K562 (cell line): ENCODE results near the gene S100P. TPM values are rescaled to one million over a fixed set of nuclear protein-coding genes. Genes with fewer than 3 reads are reported as not detected.

Experiments used
- ATAC-seq: fragments of 200-7000 bp; cut with Tn5 transposase; 3 replicates; pipeline ENCODE4 v1.9.1; 2020; ENCODE audit warnings: moderate library complexity
- BruUV-seq: library from RNA; stranded (reverse); fragments of 400-500 nt; replicated peaks from 2 replicates; lab custom pipeline; 2021; lab: Mats Ljungman, UMichigan
- CTCF ChIA-PET: fragments of 300-600 bp; formaldehyde crosslinking; extraction: SDS; loops from one replicate; lab custom pipeline; 2021; ENCODE audit warnings: low intra/inter-chr PET ratio; lab: Yijun Ruan, JAX
- POLR2A ChIA-PET: fragments of 300-600, 350-650 bp; sonication (Branson Sonifier 250); formaldehyde crosslinking; extraction: SDS; loops from one replicate; lab custom pipeline; 2021; ENCODE audit warnings: antibody characterized with exemption, inconsistent platforms; lab: Yijun Ruan, JAX
- DNase-seq, 4 experiments: peaks; one replicate each; pipeline versions ENCODE4 v3.0.0 to v3.0.0-alpha.2; 2011 to 2018; ENCODE audit warnings: low spot score in 3 of 4, mixed read lengths in 3 of 4; ENCODE audit errors: extremely low read depth in 1 of 4
- FAIRE-seq: peaks from 2 replicates; lab custom pipeline; 2011; peaks lifted over from hg19 to GRCh38; lab: Jason Lieb, UNC
- H2AFZ ChIP-seq: 2 replicates; pipeline ENCODE4 v1.6.0; 2011; ENCODE audit warnings: low read depth, low read length, control low read depth, inconsistent platforms
- H3K27ac ChIP-seq: fragments of 200-600 bp; 3 replicates; pipeline ENCODE4 v1.8.0; 2011; ENCODE audit warnings: low read depth, mild to moderate bottlenecking, control low read depth, inconsistent platforms, low read length, moderate library complexity, mixed read lengths; ENCODE audit errors: extremely low read depth
- H3K27me3 ChIP-seq, 2 experiments: fragments of 300-600 bp in 1 of 2; 2 replicates in 1 of 2; 3 replicates in 1 of 2; pipeline versions ENCODE4 v1.6.0 to v1.8.0; 2011; ENCODE audit warnings: inconsistent platforms in 2 of 2, low read length in 2 of 2, mild to moderate bottlenecking in 1 of 2, mixed read lengths in 1 of 2, moderate library complexity in 1 of 2; ENCODE audit not compliant: control insufficient read depth in 2 of 2, insufficient read depth in 2 of 2
- H3K36me3 ChIP-seq: fragments of 300-600 bp; 3 replicates; pipeline ENCODE4 v1.8.0; 2011; ENCODE audit warnings: mild to moderate bottlenecking, low read length, inconsistent platforms; ENCODE audit not compliant: control insufficient read depth, insufficient read depth
- H3K4me1 ChIP-seq, 2 experiments: fragments of 200-600 bp in 1 of 2; replicated peaks in 1 of 2; 2 replicates in 1 of 2; 3 replicates in 1 of 2; pipeline versions ENCODE4 v1.5.1 to v1.8.0; 2011; ENCODE audit warnings: inconsistent platforms in 2 of 2, low read length in 2 of 2, mild to moderate bottlenecking in 1 of 2, mixed read lengths in 1 of 2, moderate library complexity in 1 of 2; ENCODE audit not compliant: control insufficient read depth in 2 of 2, insufficient read depth in 2 of 2
- H3K4me2 ChIP-seq: 2 replicates; pipeline ENCODE4 v1.6.1; 2011; ENCODE audit warnings: low read length, control low read depth, inconsistent platforms, mixed read lengths; ENCODE audit not compliant: insufficient read depth
- H3K4me3 ChIP-seq: fragments of 200-600 bp; sonication (generic), shearing (Covaris generic); 2 replicates; pipeline ENCODE4 v1.5.1; 2016; ENCODE audit warnings: control low read depth, inconsistent platforms
- H3K79me2 ChIP-seq: fragments of 200-600 bp; 3 replicates; pipeline ENCODE4 v1.8.0; 2011; ENCODE audit warnings: low read length, inconsistent platforms; ENCODE audit not compliant: control insufficient read depth, insufficient read depth
- H3K9ac ChIP-seq, 2 experiments: 2 replicates each; pipeline versions ENCODE4 v1.6.0 to v1.6.1; 2011; ENCODE audit warnings: low read depth in 2 of 2, low read length in 2 of 2, control low read depth in 1 of 2, inconsistent platforms in 1 of 2, mild to moderate bottlenecking in 1 of 2, mixed read lengths in 1 of 2; ENCODE audit not compliant: insufficient read depth in 1 of 2
- H3K9me1 ChIP-seq: one replicate; pipeline ENCODE4 v1.6.0; 2011; ENCODE audit warnings: inconsistent platforms, mild to moderate bottlenecking, low read length, moderate library complexity; ENCODE audit not compliant: control insufficient read depth, insufficient read depth
- H3K9me3 ChIP-seq: replicated peaks from 2 replicates; pipeline ENCODE4 v1.5.1; 2011; ENCODE audit warnings: low read depth, low read length, inconsistent platforms; ENCODE audit not compliant: control insufficient read depth, insufficient read depth
- H4K20me1 ChIP-seq: replicated peaks from 2 replicates; pipeline ENCODE4 v1.6.1; 2011; ENCODE audit warnings: low read length, inconsistent platforms, mixed read lengths; ENCODE audit not compliant: control insufficient read depth, insufficient read depth
- ARID1B ChIP-seq: fragments of 450-650 bp; IDR thresholded peaks from 2 replicates; pipeline ENCODE4 v1.6.1; 2016; ENCODE audit warnings: antibody characterized with exemption, mild to moderate bottlenecking, inconsistent platforms
- FOSL1 ChIP-seq: fragments of 200-800 bp; sonication (Bioruptor generic); conservative IDR thresholded peaks from 2 replicates; pipeline ENCODE4 v1.6.1; 2016; ENCODE audit warnings: missing genetic modification characterization, missing compliant biosample characterization
- HDAC2 ChIP-seq: fragments of 450-650 bp; IDR thresholded peaks from 2 replicates; pipeline ENCODE4 v1.6.1; 2016; ENCODE audit warnings: mild to moderate bottlenecking
- KHSRP ChIP-seq: fragments of 450-650 bp; IDR thresholded peaks from 2 replicates; pipeline ENCODE4 v1.6.1; 2017
- MED1 ChIP-seq: sonication (generic); formaldehyde crosslinking; IDR thresholded peaks from 2 replicates; pipeline ENCODE4 v1.8.1; 2023; ENCODE audit warnings: missing genetic modification reagents, borderline replicate concordance
- MTA2 ChIP-seq: fragments of 450-650 bp; IDR thresholded peaks from 2 replicates; pipeline ENCODE4 v1.6.1; 2016; ENCODE audit warnings: low read depth
- POLR2H ChIP-seq: IDR thresholded peaks from 2 replicates; pipeline ENCODE4 v1.6.1; 2016; ENCODE audit warnings: missing genetic modification characterization, low read depth, mild to moderate bottlenecking, control low read depth, missing compliant biosample characterization, moderate library complexity
- SMAD4 ChIP-seq: fragments of 250-450 bp; sonication (Bioruptor Pico); conservative IDR thresholded peaks from 2 replicates; pipeline ENCODE4 v1.8.0; 2021; ENCODE audit warnings: inconsistent platforms, mild to moderate bottlenecking, moderate library complexity
- SP2 ChIP-seq: IDR thresholded peaks from 2 replicates; pipeline ENCODE4 v1.6.1; 2011; ENCODE audit warnings: mild to moderate bottlenecking, low read depth, low read length, moderate library complexity; ENCODE audit not compliant: poor library complexity, severe bottlenecking; ENCODE audit errors: extremely low read depth
- ZBED1 ChIP-seq: IDR thresholded peaks from 2 replicates; pipeline ENCODE4 v1.6.1; 2014
- ZNF212 ChIP-seq: fragments of 450-650 bp; formaldehyde crosslinking; IDR thresholded peaks from 2 replicates; pipeline ENCODE4 v1.4.0; 2020; ENCODE audit warnings: mild to moderate bottlenecking
- ZNF444 ChIP-seq: fragments of 250-450 bp; sonication (Bioruptor Pico); IDR thresholded peaks from 2 replicates; pipeline ENCODE4 v1.4.0; 2020; ENCODE audit warnings: mild to moderate bottlenecking, moderate library complexity
- ZNF764 ChIP-seq: fragments of 250-450 bp; sonication (Bioruptor Pico); IDR thresholded peaks from 2 replicates; pipeline ENCODE4 v1.4.0; 2020; ENCODE audit warnings: low read depth, mild to moderate bottlenecking, moderate library complexity
- WGBS: fragments of 100-300 bp; shearing (Covaris generic); methylation state at CpG from one replicate; pipeline ENCODE4 v1.1.6; 2016; ENCODE audit warnings: low coverage, mixed read lengths; ENCODE audit not compliant: insufficient coverage; ENCODE audit errors: missing lambda C conversion rate; 5-methylcytosine and 5-hydroxymethylcytosine counted together
- in situ Hi-C: fragments of 300-500 bp; cut with MboI; formaldehyde crosslinking; loops from 4 replicates; pipeline ENCODE4 v1.15.0; 2018; ENCODE audit warnings: inconsistent platforms, mixed read lengths
- intact Hi-C: fragments of 100-400 bp; cut with micrococcal nuclease; formaldehyde crosslinking; loops from 2 replicates; pipeline ENCODE4 v1.14.2; 2022
- polyA plus RNA-seq, 8 experiments: library from polyadenylated mRNA; depleted of rRNA in 4 of 8; stranded (reverse) in 5 of 8; unstranded in 3 of 8; fragments of >200 nt; fragmentation: Nextera tagmentation in 2 of 8; fragmentation: Illumina TruSeq in 1 of 8; extraction: Ambion mirVana in 2 of 8; extraction: Trizol in 1 of 8; gene quantifications; 2 replicates each; pipeline versions ENCODE4 v1.2.1 to v1.2.3, GENCODE V29; 2011 to 2014; ENCODE audit warnings: inconsistent platforms in 1 of 8, missing spikeins in 1 of 8
- total RNA-seq, 7 experiments: library from RNA; depleted of rRNA in 6 of 7; stranded (reverse); fragments of >200 nt in 6 of 7; fragmentation: Illumina TruSeq in 2 of 7; extraction: Trizol in 2 of 7; gene quantifications; 2 replicates each; pipeline versions ENCODE4 v1.2.1 to v1.2.3, GENCODE V29; 2011 to 2021; ENCODE audit warnings: low replicate concordance in 1 of 7
- TF ChIP-seq, protein P1 (sequence below): fragments of 450-650 bp; formaldehyde crosslinking; IDR thresholded peaks from 2 replicates; pipeline ENCODE4 v1.4.0; 2022; ENCODE audit warnings: missing genetic modification characterization
- TF ChIP-seq, protein P2 (sequence below): fragments of 250-450 bp; sonication (Bioruptor Pico); IDR thresholded peaks from 2 replicates; pipeline ENCODE4 v1.4.0; 2020
- TF ChIP-seq, protein P3 (sequence below): sonication (generic); formaldehyde crosslinking; IDR thresholded peaks from 2 replicates; pipeline ENCODE4 v1.8.1; 2023; ENCODE audit warnings: missing genetic modification reagents, mild to moderate bottlenecking, borderline replicate concordance

Gene S100P
- total and polyA plus RNA-seq, 9 of the 15 experiments (the other 6 are each of a cell fraction or from before 2014, with no cell fraction given) = 4.1 to 23.8 (median 7.5) TPM

DNA sequence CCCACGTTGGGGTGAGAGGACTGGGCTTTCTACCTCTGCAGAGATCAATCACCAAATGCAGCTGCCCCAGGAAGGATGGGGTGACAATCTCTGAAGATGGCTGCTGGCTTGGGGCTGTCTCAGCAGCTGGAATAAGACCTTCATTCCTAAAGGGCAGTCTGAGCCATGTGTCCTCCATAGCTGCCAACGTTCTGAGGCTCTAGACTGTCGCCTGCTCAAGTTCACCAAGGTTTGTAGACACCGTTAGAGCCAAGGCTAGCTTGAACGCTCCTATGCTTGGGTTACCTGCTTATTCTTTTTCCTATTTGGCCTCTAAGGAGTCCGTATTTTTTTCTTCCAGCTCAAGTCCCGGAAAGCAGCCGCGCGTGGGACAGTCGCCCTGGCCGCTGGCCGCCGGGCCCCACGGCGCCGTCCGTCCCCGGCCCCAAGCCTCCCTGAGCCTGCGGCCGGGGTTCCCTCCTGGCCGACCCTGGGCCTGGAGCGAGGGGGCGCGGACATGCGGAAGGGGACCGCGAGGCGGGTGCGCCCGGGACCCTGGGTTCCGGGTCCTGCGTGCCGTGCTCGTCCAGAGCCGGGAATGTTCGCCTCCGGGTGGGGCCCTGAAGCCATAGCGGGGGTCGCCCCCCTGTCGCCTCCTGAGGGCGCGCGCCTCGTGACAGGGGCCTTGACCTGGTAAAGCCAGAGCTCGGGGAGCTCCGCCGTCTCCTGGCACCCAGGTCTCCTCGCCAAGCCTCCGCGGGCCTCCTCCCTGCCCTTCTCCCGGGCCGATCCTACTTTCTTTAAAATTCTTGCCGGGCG lies 29.9 kb upstream of the S100P start:
- DNase-seq (no peak), ATAC-seq (no peak), FAIRE-seq (no peak)
- H2AFZ ChIP-seq = no peak overlapping the region; the same call in 1 of the 2 replicates
- ChIA-PET CTCF (no interaction called here), POLR2A (interaction anchor here (0.6 to 4.4 kb wide), 3 partner anchors 9 to 25 kb away, joined by 3 to 40 read pairs (median 4); a partner anchor contains a TSS)
- H3K27ac ChIP-seq = no peak overlapping the region
- no peak overlapping the region for H3K9ac ChIP-seq
- 0 out of 2 replicates have a peak, but pooled peaks cover 3% of the 10 kb centered on the region for H3K9me3 ChIP-seq
- no peaks in the 10 kb centered on the region for H4K20me1 ChIP-seq
- 65% methylated on average over 29 of the region's 55 CpGs for WGBS
- no peak overlapping the region for H3K4me2 ChIP-seq
- in situ Hi-C loops = no loop called here
- BruUV-seq = no TSS peak
- no peak overlapping the region for H3K4me3 ChIP-seq
- peaks cover 0 to 15% of the 10 kb centered on the region in 2 experiments; a peak in 3 of 5 replicates for H3K4me1 ChIP-seq
- H3K9me1 ChIP-seq = no peaks in the 10 kb centered on the region
- no peaks in the 10 kb centered on the region for H3K36me3 ChIP-seq
- H3K27me3 ChIP-seq = 0 out of 5 replicates have a peak, but pooled peaks cover 3 to 5% of the 10 kb centered on the region in 2 experiments
- no peaks in the 10 kb centered on the region for H3K79me2 ChIP-seq
- intact Hi-C loops = no loop called here
- TF ChIP-seq FOSL1 (tag) (no peak), ZNF764 (CRISPR knock-in tag) (no peak), HDAC2 (no peak), MTA2 (no peak), ZNF444 (CRISPR knock-in tag) (no peak), POLR2H (no peak), ZBED1 (no peak), ARID1B (no peak), MED1 (CRISPR knock-in tag) (no peak), SP2 (no peak), ZNF212 (CRISPR knock-in tag) (no peak), KHSRP (no peak), SMAD4 (no peak)
- TF ChIP-seq, protein P1, sequence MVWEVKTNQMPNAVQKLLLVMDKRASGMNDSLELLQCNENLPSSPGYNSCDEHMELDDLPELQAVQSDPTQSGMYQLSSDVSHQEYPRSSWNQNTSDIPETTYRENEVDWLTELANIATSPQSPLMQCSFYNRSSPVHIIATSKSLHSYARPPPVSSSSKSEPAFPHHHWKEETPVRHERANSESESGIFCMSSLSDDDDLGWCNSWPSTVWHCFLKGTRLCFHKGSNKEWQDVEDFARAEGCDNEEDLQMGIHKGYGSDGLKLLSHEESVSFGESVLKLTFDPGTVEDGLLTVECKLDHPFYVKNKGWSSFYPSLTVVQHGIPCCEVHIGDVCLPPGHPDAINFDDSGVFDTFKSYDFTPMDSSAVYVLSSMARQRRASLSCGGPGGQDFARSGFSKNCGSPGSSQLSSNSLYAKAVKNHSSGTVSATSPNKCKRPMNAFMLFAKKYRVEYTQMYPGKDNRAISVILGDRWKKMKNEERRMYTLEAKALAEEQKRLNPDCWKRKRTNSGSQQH (CRISPR knock-in tag) = no peak
- TF ChIP-seq, protein P2, sequence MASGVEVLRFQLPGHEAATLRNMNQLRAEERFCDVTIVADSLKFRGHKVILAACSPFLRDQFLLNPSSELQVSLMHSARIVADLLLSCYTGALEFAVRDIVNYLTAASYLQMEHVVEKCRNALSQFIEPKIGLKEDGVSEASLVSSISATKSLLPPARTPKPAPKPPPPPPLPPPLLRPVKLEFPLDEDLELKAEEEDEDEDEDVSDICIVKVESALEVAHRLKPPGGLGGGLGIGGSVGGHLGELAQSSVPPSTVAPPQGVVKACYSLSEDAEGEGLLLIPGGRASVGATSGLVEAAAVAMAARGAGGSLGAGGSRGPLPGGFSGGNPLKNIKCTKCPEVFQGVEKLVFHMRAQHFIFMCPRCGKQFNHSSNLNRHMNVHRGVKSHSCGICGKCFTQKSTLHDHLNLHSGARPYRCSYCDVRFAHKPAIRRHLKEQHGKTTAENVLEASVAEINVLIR = no peak
- TF ChIP-seq, protein P3, sequence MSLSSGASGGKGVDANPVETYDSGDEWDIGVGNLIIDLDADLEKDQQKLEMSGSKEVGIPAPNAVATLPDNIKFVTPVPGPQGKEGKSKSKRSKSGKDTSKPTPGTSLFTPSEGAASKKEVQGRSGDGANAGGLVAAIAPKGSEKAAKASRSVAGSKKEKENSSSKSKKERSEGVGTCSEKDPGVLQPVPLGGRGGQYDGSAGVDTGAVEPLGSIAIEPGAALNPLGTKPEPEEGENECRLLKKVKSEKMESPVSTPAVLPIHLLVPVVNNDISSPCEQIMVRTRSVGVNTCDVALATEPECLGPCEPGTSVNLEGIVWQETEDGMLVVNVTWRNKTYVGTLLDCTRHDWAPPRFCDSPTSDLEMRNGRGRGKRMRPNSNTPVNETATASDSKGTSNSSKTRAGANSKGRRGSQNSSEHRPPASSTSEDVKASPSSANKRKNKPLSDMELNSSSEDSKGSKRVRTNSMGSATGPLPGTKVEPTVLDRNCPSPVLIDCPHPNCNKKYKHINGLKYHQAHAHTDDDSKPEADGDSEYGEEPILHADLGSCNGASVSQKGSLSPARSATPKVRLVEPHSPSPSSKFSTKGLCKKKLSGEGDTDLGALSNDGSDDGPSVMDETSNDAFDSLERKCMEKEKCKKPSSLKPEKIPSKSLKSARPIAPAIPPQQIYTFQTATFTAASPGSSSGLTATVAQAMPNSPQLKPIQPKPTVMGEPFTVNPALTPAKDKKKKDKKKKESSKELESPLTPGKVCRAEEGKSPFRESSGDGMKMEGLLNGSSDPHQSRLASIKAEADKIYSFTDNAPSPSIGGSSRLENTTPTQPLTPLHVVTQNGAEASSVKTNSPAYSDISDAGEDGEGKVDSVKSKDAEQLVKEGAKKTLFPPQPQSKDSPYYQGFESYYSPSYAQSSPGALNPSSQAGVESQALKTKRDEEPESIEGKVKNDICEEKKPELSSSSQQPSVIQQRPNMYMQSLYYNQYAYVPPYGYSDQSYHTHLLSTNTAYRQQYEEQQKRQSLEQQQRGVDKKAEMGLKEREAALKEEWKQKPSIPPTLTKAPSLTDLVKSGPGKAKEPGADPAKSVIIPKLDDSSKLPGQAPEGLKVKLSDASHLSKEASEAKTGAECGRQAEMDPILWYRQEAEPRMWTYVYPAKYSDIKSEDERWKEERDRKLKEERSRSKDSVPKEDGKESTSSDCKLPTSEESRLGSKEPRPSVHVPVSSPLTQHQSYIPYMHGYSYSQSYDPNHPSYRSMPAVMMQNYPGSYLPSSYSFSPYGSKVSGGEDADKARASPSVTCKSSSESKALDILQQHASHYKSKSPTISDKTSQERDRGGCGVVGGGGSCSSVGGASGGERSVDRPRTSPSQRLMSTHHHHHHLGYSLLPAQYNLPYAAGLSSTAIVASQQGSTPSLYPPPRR (CRISPR knock-in tag) = no peak
